Natural killer cell treated with Interleukin-12 subunit alpha and Interleukin-12 subunit beta and Interleukin-15 and Interleukin-18, amount 100 ng/mL, for 72 hours (primary cell): ENCODE results near the gene TFAP2B. TPM values are rescaled to one million over a fixed set of nuclear protein-coding genes. Genes with fewer than 3 reads are reported as not detected.

Experiments used
- ATAC-seq, 2 donors: fragments of 150-1000 bp; cut with Tn5 transposase in 1 of 2; sonication (Bioruptor Pico), chemical (Tn5 transposase) in 1 of 2; 2 replicates each; pipeline ENCODE4 v1.10.0; 2021
- DNase-seq: peaks from one replicate; pipeline ENCODE4 v3.0.0; 2022; ENCODE audit warnings: low spot score
- H3K27ac Mint-ChIP-seq, 2 donors: 1 replicate in 1 of 2; 2 replicates in 1 of 2; pipeline ENCODE4 v1.8.0; 2022; ENCODE audit warnings: mixed read lengths in 2 of 2, mild to moderate bottlenecking in 1 of 2, moderate library complexity in 1 of 2
- H3K27me3 Mint-ChIP-seq, 2 donors: 1 replicate in 1 of 2; 2 replicates in 1 of 2; pipeline ENCODE4 v1.8.0; 2022; ENCODE audit warnings: mixed read lengths in 2 of 2
- H3K36me3 Mint-ChIP-seq: one replicate; pipeline ENCODE4 v1.8.0; 2022; ENCODE audit warnings: mixed read lengths
- H3K4me1 Mint-ChIP-seq, 2 donors: 1 replicate in 1 of 2; 2 replicates in 1 of 2; pipeline ENCODE4 v1.8.0; 2022; ENCODE audit warnings: low read depth in 2 of 2, mixed read lengths in 2 of 2, mild to moderate bottlenecking in 1 of 2
- H3K4me3 Mint-ChIP-seq: one replicate; pipeline ENCODE4 v1.8.0; 2022; ENCODE audit warnings: mixed read lengths
- H3K9me3 Mint-ChIP-seq: 2 replicates; pipeline ENCODE4 v1.8.0; 2022; ENCODE audit warnings: mixed read lengths
- total RNA-seq, 2 donors: library from RNA; stranded (reverse); gene quantifications; one replicate each; pipeline ENCODE4 v1.2.3, GENCODE V29; 2022

The TFAP2B gene
- total RNA-seq, 2 donors from 2014 or later: not detected

DNA sequence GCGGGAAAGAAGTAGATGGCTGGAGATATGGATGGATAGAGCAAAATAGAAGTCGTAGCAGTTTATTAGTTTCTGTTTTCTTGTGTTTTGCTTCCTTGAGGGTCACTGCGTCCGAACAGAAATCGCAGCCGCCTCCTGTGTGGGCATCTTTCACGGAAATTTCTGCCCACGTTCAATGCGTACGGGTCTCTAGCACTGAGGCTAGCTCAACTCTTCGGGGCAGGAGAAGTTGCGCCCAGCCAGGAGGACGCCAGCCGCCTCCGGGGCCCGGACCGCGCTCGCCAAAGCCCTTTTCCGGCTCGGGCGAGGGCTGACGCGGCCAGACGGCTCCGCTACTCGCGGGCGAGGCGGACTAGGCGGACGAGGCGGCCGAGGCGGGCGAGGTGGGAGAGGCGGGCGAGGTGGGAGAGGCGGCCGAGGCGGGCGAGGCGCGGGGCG, 814 bp downstream of the TFAP2B start:
- DNase-seq (no peak), ATAC-seq (no peak)
- H3K4me1 Mint-ChIP-seq: peaks cover 8 to 9% of the 10 kb centered on the region in 2 donors
- peaks cover 4% of the 10 kb centered on the region for H3K36me3 Mint-ChIP-seq
- peaks cover 59 to 81% of the 10 kb centered on the region in 2 donors for H3K27me3 Mint-ChIP-seq
- H3K9me3 Mint-ChIP-seq: no peaks in the 10 kb centered on the region
- no peak overlapping the region for H3K4me3 Mint-ChIP-seq
- no peak overlapping the region for H3K27ac Mint-ChIP-seq

DNA sequence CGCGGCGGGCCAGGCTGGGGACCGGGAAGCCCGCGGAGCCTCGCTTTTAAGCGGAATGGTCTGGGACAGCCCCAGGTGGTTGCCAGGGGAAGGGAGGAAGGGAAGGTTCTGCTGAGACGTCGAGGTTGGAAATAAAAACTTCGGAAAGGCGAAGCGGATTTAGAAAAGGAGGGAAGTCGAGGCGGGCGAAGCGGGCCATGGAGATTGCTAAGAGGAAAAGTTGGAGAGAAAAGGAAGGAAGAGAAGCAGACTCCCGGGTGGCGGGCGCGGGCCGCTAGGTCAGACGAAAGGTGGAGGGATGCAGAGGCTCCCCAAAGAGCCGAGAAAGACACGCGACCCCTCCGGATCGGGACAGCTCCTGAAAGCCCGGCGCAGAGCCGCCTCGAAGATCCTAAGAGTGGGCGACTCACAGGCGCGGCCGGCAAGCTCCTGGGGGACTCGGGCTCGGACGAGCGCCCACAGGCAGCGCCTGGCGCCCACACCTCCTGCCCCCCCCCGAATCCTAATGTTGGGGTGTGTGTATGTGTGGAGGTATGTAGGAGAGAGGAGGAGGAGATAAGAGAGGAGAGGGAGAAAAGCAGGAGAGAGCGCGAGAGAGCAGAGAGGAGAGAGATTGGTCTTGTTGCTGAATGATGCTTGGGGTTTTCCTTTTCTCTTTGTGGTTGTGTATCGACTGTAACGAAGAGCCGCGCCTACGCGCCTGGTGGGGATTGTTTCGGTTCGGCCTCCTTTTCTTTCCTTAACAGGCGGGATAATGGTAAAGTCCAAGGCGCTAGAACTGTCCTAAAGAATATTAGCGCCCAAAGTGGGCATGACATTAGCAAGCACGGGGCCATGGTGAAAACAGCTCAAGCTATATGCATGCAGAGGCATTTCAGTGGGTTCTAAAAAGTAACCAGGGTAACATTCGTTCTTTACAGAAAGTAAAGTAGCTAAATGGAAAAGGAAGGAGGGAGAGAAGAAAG, 1.5 kb downstream of the TFAP2B start:
- H3K36me3 Mint-ChIP-seq: peaks cover 6% of the 10 kb centered on the region
- H3K4me1 Mint-ChIP-seq: peaks cover 5 to 9% of the 10 kb centered on the region in 2 donors
- H3K9me3 Mint-ChIP-seq: no peaks in the 10 kb centered on the region
- ATAC-seq (no peak), DNase-seq (no peak)
- peaks cover 66 to 85% of the 10 kb centered on the region in 2 donors for H3K27me3 Mint-ChIP-seq
- H3K4me3 Mint-ChIP-seq: no peak overlapping the region
- H3K27ac Mint-ChIP-seq: no peak overlapping the region

DNA sequence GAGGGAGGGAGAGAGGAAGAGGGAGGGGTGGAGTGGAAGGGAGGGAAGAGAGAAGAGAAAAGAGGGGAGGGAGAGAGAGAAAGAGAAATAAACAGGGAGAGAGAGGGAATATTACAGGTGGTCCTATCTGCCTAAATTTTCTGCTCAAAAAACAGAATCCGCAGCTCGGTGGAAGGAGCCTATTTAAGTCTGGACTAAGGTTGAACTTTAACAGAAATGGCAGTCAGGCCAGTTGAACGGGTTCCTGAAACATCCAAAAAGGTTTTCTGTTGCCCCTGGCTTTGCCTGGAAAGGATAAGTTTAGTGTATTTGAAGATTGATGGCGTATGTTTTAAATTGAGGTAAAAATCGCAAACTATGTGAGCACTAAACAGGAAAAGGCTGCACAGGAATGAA, 2.2 kb downstream of the TFAP2B start:
- Mint-ChIP-seq H3K9me3 (no peaks in the 10 kb centered on the region), H3K4me3 (no peak overlapping the region), H3K27ac (no peak overlapping the region), H3K27me3 (peaks cover 70 to 90% of the 10 kb centered on the region in 2 donors), H3K4me1 (peaks cover 0 to 5% of the 10 kb centered on the region in 2 donors), H3K36me3 (peaks cover 11% of the 10 kb centered on the region)
- no peak for ATAC-seq
- no peak for DNase-seq

DNA sequence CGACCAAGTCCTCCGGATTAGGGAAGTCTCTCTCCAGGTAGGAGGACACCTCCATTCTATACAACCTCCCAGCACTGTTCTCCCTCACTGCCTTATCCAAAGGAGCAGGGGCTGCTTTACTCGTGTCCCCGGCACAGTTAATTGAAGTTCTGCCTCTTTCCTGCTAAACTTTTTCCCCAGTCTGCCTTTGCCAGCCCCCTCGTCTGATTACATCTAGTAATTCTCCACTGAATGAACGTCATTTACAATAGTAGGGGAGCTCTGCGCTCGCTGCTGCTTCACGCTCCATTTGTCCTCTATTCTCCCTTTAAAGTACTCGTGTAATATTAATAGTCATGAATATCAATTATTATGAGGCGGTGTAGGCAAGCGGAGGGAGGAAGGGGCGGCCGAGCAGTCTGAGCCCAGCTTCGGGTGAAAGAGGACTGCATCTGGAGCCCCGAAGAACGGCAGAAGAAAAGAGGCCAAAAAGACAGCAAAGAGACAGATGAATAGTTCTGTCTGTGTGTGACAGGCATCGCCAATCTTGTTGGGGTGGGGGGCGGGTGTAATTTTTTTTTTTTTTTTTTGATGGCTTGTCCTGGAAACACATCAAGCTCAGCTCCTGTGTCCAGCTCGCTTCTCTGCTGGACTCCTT, 2.9 kb downstream of the TFAP2B start:
- Mint-ChIP-seq H3K9me3 (no peaks in the 10 kb centered on the region), H3K4me3 (no peak overlapping the region), H3K27ac (no peak overlapping the region), H3K4me1 (peaks cover 0 to 7% of the 10 kb centered on the region in 2 donors), H3K36me3 (peaks cover 11% of the 10 kb centered on the region), H3K27me3 (peaks cover 74 to 96% of the 10 kb centered on the region in 2 donors)
- DNase-seq: no peak
- ATAC-seq: no peak

DNA sequence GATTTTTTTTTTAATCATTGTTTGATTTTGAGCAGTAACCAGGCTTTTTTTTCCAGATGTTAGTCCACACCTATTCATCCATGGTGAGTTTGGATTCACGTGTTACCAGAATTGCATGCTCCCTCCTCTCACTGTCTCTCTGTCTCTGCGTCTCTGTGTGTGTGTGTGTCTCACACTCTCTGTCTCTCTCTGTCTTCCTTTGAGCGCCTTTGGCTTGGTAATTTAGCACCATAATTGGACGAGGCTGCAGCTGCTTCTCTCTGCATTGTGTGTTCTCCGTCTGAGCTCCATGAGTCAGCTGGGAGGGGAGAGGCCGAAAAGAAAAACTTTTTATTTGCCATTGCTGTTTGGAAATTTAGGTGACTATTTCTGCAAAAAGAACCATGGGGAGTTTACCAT, 3.4 kb downstream of the TFAP2B start:
- no peak for ATAC-seq
- no peak overlapping the region for H3K4me3 Mint-ChIP-seq
- H3K36me3 Mint-ChIP-seq: peaks cover 11% of the 10 kb centered on the region
- no peak for DNase-seq
- H3K4me1 Mint-ChIP-seq: peaks cover 0 to 7% of the 10 kb centered on the region in 2 donors
- H3K27ac Mint-ChIP-seq: no peak overlapping the region
- H3K27me3 Mint-ChIP-seq: peaks cover 75 to 96% of the 10 kb centered on the region in 2 donors
- no peaks in the 10 kb centered on the region for H3K9me3 Mint-ChIP-seq

DNA sequence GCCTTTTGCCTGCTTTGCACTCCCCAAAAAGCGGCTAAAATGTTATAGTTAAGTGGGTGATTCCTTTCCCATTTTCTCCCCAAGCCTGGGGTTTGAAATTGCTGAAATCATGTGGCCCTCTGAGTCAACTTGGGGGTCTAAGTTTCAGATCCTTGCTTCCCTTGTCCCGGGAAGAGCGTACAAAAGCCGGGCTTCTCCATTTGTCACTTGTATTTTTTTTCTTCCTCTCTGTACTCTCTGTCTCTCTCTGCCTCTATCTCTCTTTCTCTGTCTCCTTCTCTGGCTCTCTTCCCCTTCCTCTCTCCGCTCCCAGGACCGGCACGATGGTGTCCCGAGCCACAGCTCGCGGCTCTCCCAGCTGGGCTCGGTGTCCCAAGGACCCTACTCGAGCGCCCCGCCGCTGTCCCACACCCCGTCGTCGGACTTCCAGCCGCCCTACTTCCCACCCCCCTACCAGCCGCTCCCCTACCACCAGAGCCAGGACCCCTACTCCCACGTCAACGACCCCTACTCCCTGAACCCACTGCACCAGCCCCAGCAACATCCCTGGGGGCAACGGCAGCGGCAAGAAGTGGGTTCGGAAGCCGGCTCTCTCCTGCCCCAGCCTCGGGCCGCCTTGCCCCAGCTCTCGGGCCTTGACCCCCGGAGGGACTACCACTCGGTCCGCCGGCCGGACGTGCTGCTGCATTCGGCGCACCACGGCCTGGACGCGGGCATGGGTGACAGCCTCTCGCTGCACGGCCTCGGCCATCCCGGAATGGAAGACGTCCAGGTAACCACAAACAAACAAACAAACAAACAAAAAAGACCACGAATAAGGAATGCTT, 4.6 kb downstream of the TFAP2B start:
- no peak overlapping the region for H3K4me3 Mint-ChIP-seq
- H3K36me3 Mint-ChIP-seq: peaks cover 11% of the 10 kb centered on the region
- H3K4me1 Mint-ChIP-seq: peaks cover 0 to 7% of the 10 kb centered on the region in 2 donors
- no peak for DNase-seq
- H3K27ac Mint-ChIP-seq: no peak overlapping the region
- peaks cover 68 to 96% of the 10 kb centered on the region in 2 donors for H3K27me3 Mint-ChIP-seq
- H3K9me3 Mint-ChIP-seq: no peaks in the 10 kb centered on the region
- ATAC-seq: no peak

DNA sequence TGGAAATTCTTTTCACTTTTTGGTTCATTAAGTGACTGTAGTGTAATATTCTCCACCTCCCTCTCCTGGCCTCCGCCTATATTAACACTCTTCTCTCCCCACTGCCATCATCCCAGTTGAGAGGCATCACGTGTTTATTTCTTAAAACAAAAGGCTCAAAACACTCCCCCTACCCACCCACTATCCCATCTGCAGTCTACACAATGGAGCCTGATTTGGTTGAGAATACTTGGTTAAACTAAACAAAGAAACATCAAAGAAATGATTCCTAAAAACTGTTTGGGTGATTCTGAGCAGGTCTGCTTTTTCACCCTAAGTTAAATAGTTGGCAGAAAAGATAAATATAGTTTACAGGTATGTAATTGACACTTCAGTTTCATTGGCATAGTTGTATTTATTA, 5.9 kb downstream of the TFAP2B start:
- Mint-ChIP-seq H3K27ac (no peak overlapping the region), H3K4me3 (no peak overlapping the region), H3K27me3 (peaks cover 65 to 90% of the 10 kb centered on the region in 2 donors), H3K9me3 (no peaks in the 10 kb centered on the region), H3K4me1 (peaks cover 0 to 7% of the 10 kb centered on the region in 2 donors), H3K36me3 (peaks cover 11% of the 10 kb centered on the region)
- ATAC-seq (no peak), DNase-seq (no peak)

DNA sequence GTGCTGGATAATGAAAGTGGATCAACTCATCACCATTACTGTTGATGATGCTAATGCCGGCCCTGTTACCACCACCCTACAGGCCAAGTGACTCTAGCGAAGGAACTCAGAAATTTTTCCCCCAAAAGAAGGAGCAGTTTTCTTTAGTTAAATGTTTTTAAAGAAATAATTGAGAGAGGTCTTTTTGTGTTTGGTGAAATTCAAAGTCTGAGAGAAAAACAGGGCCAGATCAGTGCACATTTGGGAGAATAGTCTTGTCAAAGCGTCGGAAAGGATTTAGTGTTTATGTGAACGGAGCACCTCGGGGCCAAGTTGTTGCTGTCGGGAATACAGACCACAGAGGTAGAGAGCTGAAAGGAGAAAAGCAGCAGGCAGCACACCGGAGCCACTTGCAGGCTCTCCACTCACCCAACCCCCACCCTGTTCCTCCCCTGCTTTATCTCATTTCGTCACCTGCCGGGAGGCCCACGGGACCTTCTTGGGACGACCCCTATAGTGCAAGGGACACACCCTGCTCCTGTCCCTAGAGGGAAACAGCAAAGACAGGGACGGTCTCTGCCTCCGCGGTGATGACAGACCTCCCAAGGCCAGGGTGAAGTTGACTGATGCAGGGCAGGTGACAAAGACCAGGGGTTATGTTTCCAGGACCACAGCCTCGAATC, 6.8 kb downstream of the TFAP2B start:
- Mint-ChIP-seq H3K36me3 (peaks cover 11% of the 10 kb centered on the region), H3K4me3 (no peak overlapping the region), H3K27me3 (peaks cover 64 to 88% of the 10 kb centered on the region in 2 donors), H3K4me1 (peaks cover 0 to 4% of the 10 kb centered on the region in 2 donors), H3K9me3 (no peaks in the 10 kb centered on the region), H3K27ac (no peak overlapping the region)
- ATAC-seq (no peak), DNase-seq (no peak)

DNA sequence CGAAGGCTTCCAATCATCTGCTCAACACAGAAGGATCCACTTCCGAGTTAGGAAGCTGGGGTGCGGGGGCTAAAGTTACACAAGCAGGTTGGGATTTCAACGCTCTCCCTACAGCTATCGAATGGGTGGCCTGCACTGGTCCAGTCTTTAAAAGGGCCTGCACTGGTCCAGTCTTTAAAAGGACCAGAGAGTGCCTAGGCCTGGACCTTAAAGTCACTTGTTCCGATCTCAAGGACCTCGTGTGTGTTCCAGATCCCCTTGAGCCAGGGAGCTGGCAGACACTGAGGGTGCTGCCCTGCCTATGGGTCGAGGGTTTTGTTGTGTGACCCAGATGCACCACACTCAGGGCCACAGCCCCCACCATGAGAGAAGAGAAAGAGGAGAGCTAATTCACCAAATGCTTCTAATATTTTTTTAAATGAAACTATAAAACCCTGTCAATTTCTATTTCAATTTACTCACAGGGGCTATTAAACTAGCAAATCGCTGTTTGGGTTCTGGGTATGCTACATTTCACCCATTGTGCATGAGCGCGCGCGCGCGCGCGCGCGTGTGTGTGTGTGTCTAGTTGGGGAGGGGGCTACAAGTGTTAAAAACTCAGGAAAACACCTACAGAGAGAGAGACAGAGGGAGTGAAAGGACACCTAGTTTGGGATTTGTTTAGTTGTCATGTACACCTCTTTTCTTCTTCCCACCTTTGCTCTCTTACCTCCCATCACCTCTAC, 7.5 kb downstream of the TFAP2B start:
- no peak for ATAC-seq
- Mint-ChIP-seq H3K4me3 (no peak overlapping the region), H3K36me3 (peaks cover 11% of the 10 kb centered on the region)

DNA sequence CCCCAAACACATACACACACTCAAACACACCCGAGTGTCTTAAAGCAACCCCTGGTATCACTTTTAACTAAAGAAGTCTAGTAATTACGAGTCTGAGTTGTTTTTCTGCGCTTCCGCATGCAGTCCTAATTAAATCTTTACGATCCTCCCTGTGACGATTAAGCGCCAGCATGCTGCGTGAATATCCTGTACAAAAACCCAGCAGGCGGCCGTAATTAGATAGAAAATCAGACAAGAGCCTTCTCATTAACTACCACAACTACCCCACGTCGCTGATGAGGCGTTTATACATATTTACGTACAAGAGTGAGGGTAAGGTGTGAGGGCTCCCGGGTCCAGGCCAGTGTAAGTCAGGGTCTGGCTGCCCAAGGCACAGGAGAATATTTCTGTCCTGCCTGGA, 8.1 kb downstream of the TFAP2B start:
- Mint-ChIP-seq H3K36me3 (peaks cover 11% of the 10 kb centered on the region), H3K27me3 (peaks cover 52 to 76% of the 10 kb centered on the region in 2 donors), H3K4me3 (no peak overlapping the region), H3K27ac (no peak overlapping the region), H3K9me3 (no peaks in the 10 kb centered on the region), H3K4me1 (peaks cover 0 to 2% of the 10 kb centered on the region in 2 donors)
- no peak for ATAC-seq
- no peak for DNase-seq

More for the DNA sequence above, 7.5 kb downstream of the TFAP2B start:
- peaks cover 0 to 2% of the 10 kb centered on the region in 2 donors for H3K4me1 Mint-ChIP-seq
- peaks cover 57 to 81% of the 10 kb centered on the region in 2 donors for H3K27me3 Mint-ChIP-seq
- H3K27ac Mint-ChIP-seq: no peak overlapping the region
- H3K9me3 Mint-ChIP-seq: no peaks in the 10 kb centered on the region
- no peak for DNase-seq

DNA sequence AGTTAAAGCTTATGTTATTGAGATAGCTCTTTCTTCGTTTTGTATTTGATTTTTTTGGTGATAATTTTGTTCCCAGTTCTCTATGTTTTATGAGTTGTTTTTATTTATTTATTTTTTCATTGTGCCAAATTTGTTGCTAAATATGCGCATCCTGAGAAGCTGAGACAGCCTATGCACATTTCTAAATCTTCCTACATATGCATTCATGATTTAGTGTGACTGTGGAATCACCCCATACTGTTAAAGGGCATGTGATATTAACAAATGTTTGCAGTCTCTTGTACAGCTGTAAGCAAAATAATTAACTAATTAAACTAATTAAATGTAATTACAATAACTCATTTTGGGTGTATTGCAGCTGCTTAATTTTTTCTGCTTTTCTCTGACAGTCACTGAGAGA, 10.4 kb downstream of the TFAP2B start:
- H3K4me3 Mint-ChIP-seq: no peak overlapping the region
- peaks cover 35 to 68% of the 10 kb centered on the region in 2 donors for H3K27me3 Mint-ChIP-seq
- peaks cover 7% of the 10 kb centered on the region for H3K36me3 Mint-ChIP-seq
- H3K9me3 Mint-ChIP-seq: no peaks in the 10 kb centered on the region
- ATAC-seq (no peak), DNase-seq (no peak)
- peaks cover 0 to 2% of the 10 kb centered on the region in 2 donors for H3K4me1 Mint-ChIP-seq
- no peak overlapping the region for H3K27ac Mint-ChIP-seq

DNA sequence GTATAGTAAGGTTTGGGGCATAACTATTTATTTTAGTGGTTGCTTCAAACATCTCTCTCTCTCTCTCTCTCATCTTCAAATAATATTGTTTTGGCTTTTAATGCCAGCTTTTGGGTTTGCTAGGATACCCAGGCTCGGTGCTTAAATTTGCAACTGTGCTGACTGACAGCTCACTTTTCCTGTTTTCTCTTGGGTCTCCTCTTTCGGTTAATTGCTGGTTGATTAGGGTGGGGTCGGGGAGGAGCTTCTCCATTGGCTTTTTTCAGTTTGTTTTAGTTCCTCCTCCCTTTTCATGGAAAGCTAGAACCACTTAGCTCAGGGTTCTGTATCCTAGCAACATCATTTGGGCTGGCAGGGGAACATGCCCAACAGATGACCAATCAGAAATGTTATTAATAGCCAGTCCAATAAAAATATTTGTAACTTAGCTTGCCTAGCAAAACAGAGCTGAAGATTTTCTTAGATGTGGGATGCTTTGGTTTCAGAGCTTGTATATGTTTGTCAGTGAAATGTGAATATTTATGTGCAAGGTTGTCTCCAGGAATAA, 11.3 kb downstream of the TFAP2B start:
- no peak overlapping the region for H3K27ac Mint-ChIP-seq
- peaks cover 29 to 59% of the 10 kb centered on the region in 2 donors for H3K27me3 Mint-ChIP-seq

More for the DNA sequence above, 11.3 kb downstream of the TFAP2B start:
- Mint-ChIP-seq H3K36me3 (peaks cover 7% of the 10 kb centered on the region), H3K4me3 (no peak overlapping the region), H3K9me3 (no peaks in the 10 kb centered on the region), H3K4me1 (peaks cover 0 to 2% of the 10 kb centered on the region in 2 donors)
- ATAC-seq (no peak), DNase-seq (no peak)
